Measurements from ENCODE around the gene UBTF.

Gene UBTF

DNA sequence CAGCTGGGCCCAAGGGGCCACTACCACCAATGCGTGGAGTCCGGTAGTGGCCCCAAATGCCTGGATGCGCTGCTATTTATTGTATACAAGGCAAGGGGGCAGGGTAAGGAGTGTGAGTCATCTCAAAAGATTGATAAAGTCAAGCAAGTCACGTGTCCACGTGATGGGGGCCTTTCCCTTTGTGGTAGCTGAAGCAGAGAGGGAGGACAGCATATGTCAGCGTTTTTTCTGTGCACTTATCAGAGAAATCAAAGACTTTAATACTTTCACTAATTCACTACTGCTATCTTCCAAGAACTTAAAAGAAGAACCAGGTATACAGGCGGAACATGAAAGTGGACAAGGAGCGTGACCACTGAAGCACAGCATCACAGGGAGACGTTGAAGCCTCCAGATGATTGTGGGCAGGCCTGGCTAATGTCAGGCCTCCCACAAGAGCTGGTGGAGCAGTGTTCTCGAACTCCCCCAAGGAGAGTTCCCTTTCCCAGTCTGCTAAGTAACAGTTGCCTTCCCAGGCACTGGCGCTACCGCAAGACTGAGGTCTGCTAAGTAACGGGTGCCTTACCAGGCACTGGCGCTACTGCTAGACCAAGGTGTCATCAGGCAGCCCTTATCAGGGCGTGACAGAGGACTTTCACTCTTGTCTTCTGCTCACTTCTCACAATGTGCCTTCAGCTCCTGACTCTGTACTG, 59.8 kb downstream of the UBTF start:
- TF ChIP-seq, protein P1, sequence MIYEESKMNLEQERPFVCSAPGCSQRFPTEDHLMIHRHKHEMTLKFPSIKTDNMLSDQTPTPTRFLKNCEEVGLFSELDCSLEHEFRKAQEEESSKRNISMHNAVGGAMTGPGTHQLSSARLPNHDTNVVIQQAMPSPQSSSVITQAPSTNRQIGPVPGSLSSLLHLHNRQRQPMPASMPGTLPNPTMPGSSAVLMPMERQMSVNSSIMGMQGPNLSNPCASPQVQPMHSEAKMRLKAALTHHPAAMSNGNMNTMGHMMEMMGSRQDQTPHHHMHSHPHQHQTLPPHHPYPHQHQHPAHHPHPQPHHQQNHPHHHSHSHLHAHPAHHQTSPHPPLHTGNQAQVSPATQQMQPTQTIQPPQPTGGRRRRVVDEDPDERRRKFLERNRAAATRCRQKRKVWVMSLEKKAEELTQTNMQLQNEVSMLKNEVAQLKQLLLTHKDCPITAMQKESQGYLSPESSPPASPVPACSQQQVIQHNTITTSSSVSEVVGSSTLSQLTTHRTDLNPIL (CRISPR knock-in tag; IDR thresholded peaks at IDR 0.05; ENCODE audit: low read depth): no peak
- TF ChIP-seq ZNF565 (CRISPR knock-in tag; conservative IDR thresholded peaks at IDR 0.05; ENCODE audit: low read depth) (no peak), ISL1 (CRISPR knock-in tag; IDR thresholded peaks at IDR 0.05) (no peak), BACH2 (CRISPR knock-in tag; IDR thresholded peaks at IDR 0.05; ENCODE audit: borderline replicate concordance) (no peak), ESRRG (CRISPR knock-in tag; IDR thresholded peaks at IDR 0.05) (no peak), ZNF8 (CRISPR knock-in tag; IDR thresholded peaks at IDR 0.05) (no peak), ZC3H10 (CRISPR knock-in tag; IDR thresholded peaks at IDR 0.05) (no peak), TOX (CRISPR knock-in tag; IDR thresholded peaks at IDR 0.05; ENCODE audit: borderline replicate concordance) (no peak), RARB (CRISPR knock-in tag; IDR thresholded peaks at IDR 0.05) (no peak), ZFP30 (CRISPR knock-in tag; IDR thresholded peaks at IDR 0.05) (no peak), OSR1 (CRISPR knock-in tag; IDR thresholded peaks at IDR 0.05) (no peak), ZFP3 (CRISPR knock-in tag; IDR thresholded peaks at IDR 0.05) (no peak)
- TF ChIP-seq, protein P2, sequence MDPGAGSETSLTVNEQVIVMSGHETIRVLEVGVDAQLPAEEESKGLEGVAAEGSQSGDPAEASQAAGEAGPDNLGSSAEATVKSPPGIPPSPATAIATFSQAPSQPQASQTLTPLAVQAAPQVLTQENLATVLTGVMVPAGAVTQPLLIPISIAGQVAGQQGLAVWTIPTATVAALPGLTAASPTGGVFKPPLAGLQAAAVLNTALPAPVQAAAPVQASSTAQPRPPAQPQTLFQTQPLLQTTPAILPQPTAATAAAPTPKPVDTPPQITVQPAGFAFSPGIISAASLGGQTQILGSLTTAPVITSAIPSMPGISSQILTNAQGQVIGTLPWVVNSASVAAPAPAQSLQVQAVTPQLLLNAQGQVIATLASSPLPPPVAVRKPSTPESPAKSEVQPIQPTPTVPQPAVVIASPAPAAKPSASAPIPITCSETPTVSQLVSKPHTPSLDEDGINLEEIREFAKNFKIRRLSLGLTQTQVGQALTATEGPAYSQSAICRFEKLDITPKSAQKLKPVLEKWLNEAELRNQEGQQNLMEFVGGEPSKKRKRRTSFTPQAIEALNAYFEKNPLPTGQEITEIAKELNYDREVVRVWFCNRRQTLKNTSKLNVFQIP (CRISPR knock-in tag; IDR thresholded peaks at IDR 0.05; ENCODE audit: borderline replicate concordance, low read depth): no peak
- ATAC-seq: no peak

DNA sequence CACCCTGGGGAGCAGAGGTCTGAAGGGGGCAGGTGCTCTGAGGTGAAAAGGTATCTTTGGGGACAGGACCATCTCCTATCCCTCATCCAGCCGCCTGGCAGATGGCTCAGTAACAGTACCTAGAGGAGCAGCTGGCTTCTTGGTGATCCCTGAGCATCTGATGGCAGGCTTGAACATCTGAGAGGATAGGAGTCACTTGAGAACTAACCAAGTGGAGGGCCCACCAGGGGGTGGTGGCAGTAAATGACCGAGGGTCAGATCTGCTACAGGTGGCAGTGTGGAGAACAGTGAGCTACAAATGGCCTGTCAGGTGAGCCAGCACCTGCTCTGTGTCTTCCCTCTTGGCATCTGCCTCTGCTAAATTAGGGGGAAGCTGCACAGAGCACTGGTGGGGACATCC, 64.0 kb downstream of the UBTF start:
- TF ChIP-seq, protein P1 (CRISPR knock-in tag; IDR thresholded peaks at IDR 0.05; ENCODE audit: low read depth): no peak
- TF ChIP-seq ZFP30 (CRISPR knock-in tag; IDR thresholded peaks at IDR 0.05) (no peak), ZNF70 (CRISPR knock-in tag; IDR thresholded peaks at IDR 0.05) (no peak), BACH2 (CRISPR knock-in tag; IDR thresholded peaks at IDR 0.05; ENCODE audit: borderline replicate concordance) (no peak)
- no peak for ATAC-seq

All from SK-N-SH treated with all-trans-retinoic acid at 6 μM for 48 hours (cell line).